ENCODE results near the gene CLEC2B. TPM values are rescaled to one million over a fixed set of nuclear protein-coding genes. Genes with fewer than 3 reads are reported as not detected.

Gene CLEC2B
- total RNA-seq, 1 experiment from 2014 or later = 12.3 TPM

DNA sequence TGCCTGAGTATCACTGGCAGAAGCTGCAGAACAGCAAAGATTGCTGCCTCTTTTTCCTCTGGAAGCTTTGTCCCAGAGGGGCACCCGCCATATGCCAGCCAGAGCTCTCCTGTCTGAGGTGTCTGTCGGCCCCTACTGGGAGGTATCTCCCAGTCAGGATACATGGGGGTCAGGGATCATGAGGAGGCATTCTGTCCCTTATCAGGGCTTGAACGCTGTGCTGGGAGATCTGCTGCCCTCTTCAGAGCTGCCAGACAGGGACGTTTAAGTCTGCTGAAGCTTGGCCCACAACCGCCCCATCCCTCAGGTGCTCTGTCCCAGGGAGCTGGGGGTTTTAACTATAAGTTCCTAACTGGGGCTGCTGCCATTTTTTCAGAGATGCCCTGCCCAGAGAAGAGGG, 20.3 kb downstream of the CLEC2B start:
- no peaks in the 10 kb centered on the region for H3K27me3 ChIP-seq (replicated peaks; ENCODE audit: insufficient read depth, low read depth, low read length, poor library complexity)
- ChIA-PET POLR2A (ENCODE audit: low non-redundant PET) (no interaction called here), CTCF (no interaction called here)
- H3K27ac ChIP-seq (ENCODE audit: low read depth, low read length, poor library complexity, severe bottlenecking) = no peak overlapping the region
- H3K4me1 ChIP-seq (ENCODE audit: insufficient read depth, low read length, poor library complexity, severe bottlenecking) = no peaks in the 10 kb centered on the region
- TF ChIP-seq EZH2 (IDR thresholded peaks at IDR 0.05; ENCODE audit: borderline replicate concordance, low read depth, low read length, poor library complexity, severe bottlenecking) = no peak
- TF ChIP-seq, protein P1, sequence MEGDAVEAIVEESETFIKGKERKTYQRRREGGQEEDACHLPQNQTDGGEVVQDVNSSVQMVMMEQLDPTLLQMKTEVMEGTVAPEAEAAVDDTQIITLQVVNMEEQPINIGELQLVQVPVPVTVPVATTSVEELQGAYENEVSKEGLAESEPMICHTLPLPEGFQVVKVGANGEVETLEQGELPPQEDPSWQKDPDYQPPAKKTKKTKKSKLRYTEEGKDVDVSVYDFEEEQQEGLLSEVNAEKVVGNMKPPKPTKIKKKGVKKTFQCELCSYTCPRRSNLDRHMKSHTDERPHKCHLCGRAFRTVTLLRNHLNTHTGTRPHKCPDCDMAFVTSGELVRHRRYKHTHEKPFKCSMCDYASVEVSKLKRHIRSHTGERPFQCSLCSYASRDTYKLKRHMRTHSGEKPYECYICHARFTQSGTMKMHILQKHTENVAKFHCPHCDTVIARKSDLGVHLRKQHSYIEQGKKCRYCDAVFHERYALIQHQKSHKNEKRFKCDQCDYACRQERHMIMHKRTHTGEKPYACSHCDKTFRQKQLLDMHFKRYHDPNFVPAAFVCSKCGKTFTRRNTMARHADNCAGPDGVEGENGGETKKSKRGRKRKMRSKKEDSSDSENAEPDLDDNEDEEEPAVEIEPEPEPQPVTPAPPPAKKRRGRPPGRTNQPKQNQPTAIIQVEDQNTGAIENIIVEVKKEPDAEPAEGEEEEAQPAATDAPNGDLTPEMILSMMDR (conservative IDR thresholded peaks at IDR 0.05; ENCODE audit: low read depth, low read length) = no peak
- DNase-seq (ENCODE audit: low spot score) = no peak
- no TSS peak for BruUV-seq (replicated peaks)
- no peaks in the 10 kb centered on the region for H3K36me3 ChIP-seq (ENCODE audit: insufficient read depth, low read length, poor library complexity, severe bottlenecking)
- no peaks in the 10 kb centered on the region for H3K9me3 ChIP-seq (ENCODE audit: low read depth, low read length, poor library complexity, severe bottlenecking)
- H3K4me3 ChIP-seq (ENCODE audit: low read depth, low read length, poor library complexity, severe bottlenecking) = no peak overlapping the region
- intact Hi-C loops (cut with micrococcal nuclease; ENCODE audit: unreplicated experiment) = no loop called here

DNA sequence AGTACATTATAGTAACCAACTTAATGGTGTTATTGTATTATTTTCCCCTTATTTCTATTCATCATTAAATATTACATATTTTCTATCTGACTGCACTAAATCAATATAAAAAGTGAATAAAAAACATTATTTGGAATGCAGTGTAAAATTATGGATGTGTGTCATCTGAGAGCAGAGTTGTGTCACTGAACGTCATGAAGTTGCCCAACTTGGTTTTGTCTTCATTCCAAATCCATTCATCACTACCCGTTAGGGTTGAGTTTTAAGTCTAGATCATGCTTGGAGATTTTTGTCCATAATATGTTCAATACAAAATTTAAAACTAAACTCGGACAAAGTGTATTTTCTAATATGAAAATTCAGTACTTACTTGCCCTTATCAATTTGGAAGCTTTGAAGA, 25.7 kb downstream of the CLEC2B start:
- no peak for DNase-seq (ENCODE audit: low spot score)

DNA sequence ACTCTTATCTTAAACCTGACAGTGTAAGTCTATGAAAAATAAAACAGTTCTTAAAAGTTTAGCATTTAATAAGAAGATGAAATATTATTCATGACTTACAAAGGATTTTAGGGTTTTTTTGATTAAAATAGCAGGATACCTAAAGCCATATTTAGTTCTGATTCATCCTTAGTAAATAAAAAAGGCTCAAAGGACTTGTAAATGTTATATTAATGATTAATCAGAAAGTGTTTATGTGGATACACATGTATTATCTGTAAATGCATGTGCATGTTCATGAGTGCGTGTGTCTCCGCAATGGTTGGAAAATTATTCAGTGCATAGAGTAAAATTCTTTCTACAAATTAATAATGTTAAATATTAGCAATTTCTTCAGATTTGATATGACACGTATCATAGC, 37.4 kb downstream of the CLEC2B start:
- Histone ChIP-seq H3K4me3 (ENCODE audit: low read depth, low read length, poor library complexity, severe bottlenecking) (no peak overlapping the region), H3K27ac (ENCODE audit: low read depth, low read length, poor library complexity, severe bottlenecking) (no peak overlapping the region), H3K9me3 (ENCODE audit: low read depth, low read length, poor library complexity, severe bottlenecking) (no peaks in the 10 kb centered on the region), H3K4me1 (ENCODE audit: insufficient read depth, low read length, poor library complexity, severe bottlenecking) (no peaks in the 10 kb centered on the region), H3K27me3 (replicated peaks; ENCODE audit: insufficient read depth, low read depth, low read length, poor library complexity) (no peaks in the 10 kb centered on the region), H3K36me3 (ENCODE audit: insufficient read depth, low read length, poor library complexity, severe bottlenecking) (no peaks in the 10 kb centered on the region)
- BruUV-seq (replicated peaks) = no TSS peak
- intact Hi-C loops (cut with micrococcal nuclease; ENCODE audit: unreplicated experiment) = no loop called here
- ChIA-PET CTCF (no interaction called here), POLR2A (ENCODE audit: low non-redundant PET) (no interaction called here)
- no peak for TF ChIP-seq EZH2 (IDR thresholded peaks at IDR 0.05; ENCODE audit: borderline replicate concordance, low read depth, low read length, poor library complexity, severe bottlenecking)
- TF ChIP-seq, protein P1 (conservative IDR thresholded peaks at IDR 0.05; ENCODE audit: low read depth, low read length) = no peak
- no peak for DNase-seq (ENCODE audit: low spot score)

More for the DNA sequence above, 25.7 kb downstream of the CLEC2B start:
- no TSS peak for BruUV-seq (replicated peaks)
- Histone ChIP-seq H3K9me3 (ENCODE audit: low read depth, low read length, poor library complexity, severe bottlenecking) (no peaks in the 10 kb centered on the region), H3K4me3 (ENCODE audit: low read depth, low read length, poor library complexity, severe bottlenecking) (no peak overlapping the region), H3K4me1 (ENCODE audit: insufficient read depth, low read length, poor library complexity, severe bottlenecking) (no peaks in the 10 kb centered on the region), H3K27ac (ENCODE audit: low read depth, low read length, poor library complexity, severe bottlenecking) (no peak overlapping the region), H3K36me3 (ENCODE audit: insufficient read depth, low read length, poor library complexity, severe bottlenecking) (no peaks in the 10 kb centered on the region), H3K27me3 (replicated peaks; ENCODE audit: insufficient read depth, low read depth, low read length, poor library complexity) (no peaks in the 10 kb centered on the region)
- TF ChIP-seq EZH2 (IDR thresholded peaks at IDR 0.05; ENCODE audit: borderline replicate concordance, low read depth, low read length, poor library complexity, severe bottlenecking) = no peak
- TF ChIP-seq, protein P1 (conservative IDR thresholded peaks at IDR 0.05; ENCODE audit: low read depth, low read length) = no peak
- ChIA-PET POLR2A (ENCODE audit: low non-redundant PET) (no interaction called here), CTCF (no interaction called here)
- intact Hi-C loops (cut with micrococcal nuclease; ENCODE audit: unreplicated experiment) = no loop called here
